Activated CD4-positive, alpha-beta memory T cell treated with anti-CD3 and anti-CD28 coated beads for 36 hours (primary cell): Measurements from ENCODE around the gene LNX1. TPM values are rescaled to one million over a fixed set of nuclear protein-coding genes. Genes with fewer than 3 reads are reported as not detected.

Experiments used
- CTCF ChIA-PET: fragments of 350-600 bp; sonication (Branson Sonifier 250); formaldehyde crosslinking; loops from one replicate; lab custom pipeline; 2021; ENCODE audit warnings: antibody characterized with exemption, inconsistent platforms; lab: Charles Lee
- POLR2A ChIA-PET: fragments of 350-600 bp; sonication (Branson Sonifier 250); formaldehyde crosslinking; loops from one replicate; lab custom pipeline; 2021; ENCODE audit warnings: antibody characterized with exemption; lab: Charles Lee
- DNase-seq: peaks from one replicate; pipeline ENCODE4 v3.0.0-alpha.2; 2020
- H3K27ac Mint-ChIP-seq: one replicate; pipeline ENCODE4 v1.8.0; 2021; ENCODE audit warnings: mixed read lengths
- H3K27me3 Mint-ChIP-seq: one replicate; pipeline ENCODE4 v1.8.0; 2021; ENCODE audit warnings: mixed read lengths
- H3K36me3 Mint-ChIP-seq: one replicate; pipeline ENCODE4 v1.8.0; 2021; ENCODE audit warnings: mixed read lengths
- H3K4me1 Mint-ChIP-seq: one replicate; pipeline ENCODE4 v1.8.0; 2021; ENCODE audit warnings: low read depth, mixed read lengths
- H3K4me3 Mint-ChIP-seq: one replicate; pipeline ENCODE4 v1.8.0; 2021; ENCODE audit warnings: mild to moderate bottlenecking, mixed read lengths
- H3K9me3 Mint-ChIP-seq: one replicate; pipeline ENCODE4 v1.8.0; 2021; ENCODE audit warnings: mixed read lengths
- intact Hi-C: fragments of 100-400 bp; cut with micrococcal nuclease; formaldehyde crosslinking; loops from one replicate; pipeline ENCODE4 v1.15.1; 2023
- total RNA-seq, 2 experiments: library from RNA; stranded (reverse); gene quantifications; one replicate each; pipeline ENCODE4 v1.2.3, GENCODE V29; 2021

Gene LNX1
- total RNA-seq, 2 experiments from 2014 or later, result not detected

DNA sequence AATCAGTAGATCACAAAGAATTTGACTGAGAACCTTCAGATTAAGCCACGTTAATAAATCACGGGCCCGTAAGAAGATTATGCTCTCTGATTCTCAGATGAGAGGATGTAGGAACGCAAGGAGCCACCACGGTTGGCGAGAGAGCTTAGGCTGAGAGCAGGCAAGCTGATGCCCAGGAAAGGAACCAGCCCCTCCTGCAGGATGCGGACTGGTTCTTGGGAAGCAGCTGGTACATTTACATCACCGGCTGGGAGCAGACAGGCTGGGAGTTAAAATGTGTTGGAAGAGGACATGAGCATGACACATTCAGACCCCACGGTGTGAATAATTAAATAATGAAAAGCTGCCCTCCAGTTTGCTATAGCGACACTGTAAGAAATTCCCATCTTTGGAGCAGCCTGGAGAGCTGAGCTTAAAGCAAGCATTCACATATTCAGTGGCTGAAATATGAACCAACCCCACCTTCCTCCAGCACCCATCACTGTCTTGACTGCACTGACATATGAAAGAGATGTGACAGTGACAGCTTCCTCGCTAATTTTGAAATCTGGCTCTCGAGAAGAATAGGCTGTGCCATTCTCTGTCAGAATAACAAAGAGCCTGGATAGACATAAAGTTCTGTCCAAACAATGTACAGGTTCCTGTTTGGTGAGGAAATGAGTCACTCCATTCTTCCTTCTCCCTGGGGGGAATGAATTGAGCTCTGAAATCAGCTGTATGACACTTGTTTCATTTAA, 33.1 kb downstream of the LNX1 start:
- H3K27me3 Mint-ChIP-seq, result no peaks in the 10 kb centered on the region
- H3K36me3 Mint-ChIP-seq, result no peaks in the 10 kb centered on the region
- no peak for DNase-seq
- H3K27ac Mint-ChIP-seq, result no peak overlapping the region
- ChIA-PET POLR2A (no interaction called here), CTCF (no interaction called here)
- intact Hi-C loops, result no loop called here
- no peaks in the 10 kb centered on the region for H3K9me3 Mint-ChIP-seq
- no peak overlapping the region for H3K4me3 Mint-ChIP-seq
- H3K4me1 Mint-ChIP-seq, result no peaks in the 10 kb centered on the region

DNA sequence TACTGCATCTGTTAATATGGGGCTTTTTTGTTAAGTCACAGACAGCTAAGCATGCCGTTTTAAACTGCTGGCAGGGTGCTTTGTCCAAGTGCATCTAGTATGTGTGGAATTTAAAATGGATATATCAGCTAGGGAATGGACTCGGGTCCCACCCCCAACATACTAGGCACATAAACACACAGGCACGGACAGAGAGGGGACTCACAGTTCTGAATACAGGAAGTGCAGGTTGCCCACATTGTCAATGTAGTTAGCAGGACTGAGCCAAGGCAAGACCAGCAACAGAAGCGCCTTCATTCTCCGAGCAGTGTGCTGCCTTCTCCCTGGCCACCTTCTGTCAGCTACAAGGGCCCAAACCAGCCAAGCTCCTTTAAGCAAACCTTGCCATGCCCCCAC, 33.6 kb downstream of the LNX1 start:
- ChIA-PET CTCF (no interaction called here), POLR2A (no interaction called here)
- intact Hi-C loops, result no loop called here

DNA sequence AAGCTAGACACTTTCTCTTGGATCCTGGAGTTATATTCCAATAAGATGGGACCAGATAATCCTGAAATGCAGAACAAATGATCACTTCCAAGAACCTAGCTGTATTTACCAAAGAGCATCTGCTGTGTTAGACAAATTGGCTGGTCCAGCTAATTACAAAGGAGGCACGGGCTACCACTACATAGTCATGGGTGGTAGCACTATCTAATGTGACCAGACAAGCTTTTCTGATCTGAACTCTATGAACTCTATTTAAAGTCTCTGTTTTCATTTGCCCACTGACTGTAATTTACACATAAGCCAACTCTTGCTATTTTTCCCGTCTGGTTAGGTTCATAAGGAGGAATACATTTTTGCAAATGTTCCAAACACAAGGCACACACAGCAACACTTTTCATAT, 34.6 kb downstream of the LNX1 start:
- intact Hi-C loops, result no loop called here
- Mint-ChIP-seq H3K4me3 (no peak overlapping the region), H3K4me1 (no peaks in the 10 kb centered on the region), H3K27ac (no peak overlapping the region), H3K27me3 (no peaks in the 10 kb centered on the region), H3K36me3 (no peaks in the 10 kb centered on the region), H3K9me3 (no peaks in the 10 kb centered on the region)
- CTCF ChIA-PET, result no interaction called here
- POLR2A ChIA-PET, result no interaction called here
- DNase-seq, result no peak

More for the DNA sequence above, 33.6 kb downstream of the LNX1 start:
- DNase-seq, result no peak
- Mint-ChIP-seq H3K27me3 (no peaks in the 10 kb centered on the region), H3K4me1 (no peaks in the 10 kb centered on the region), H3K4me3 (no peak overlapping the region), H3K27ac (no peak overlapping the region), H3K36me3 (no peaks in the 10 kb centered on the region), H3K9me3 (no peaks in the 10 kb centered on the region)

DNA sequence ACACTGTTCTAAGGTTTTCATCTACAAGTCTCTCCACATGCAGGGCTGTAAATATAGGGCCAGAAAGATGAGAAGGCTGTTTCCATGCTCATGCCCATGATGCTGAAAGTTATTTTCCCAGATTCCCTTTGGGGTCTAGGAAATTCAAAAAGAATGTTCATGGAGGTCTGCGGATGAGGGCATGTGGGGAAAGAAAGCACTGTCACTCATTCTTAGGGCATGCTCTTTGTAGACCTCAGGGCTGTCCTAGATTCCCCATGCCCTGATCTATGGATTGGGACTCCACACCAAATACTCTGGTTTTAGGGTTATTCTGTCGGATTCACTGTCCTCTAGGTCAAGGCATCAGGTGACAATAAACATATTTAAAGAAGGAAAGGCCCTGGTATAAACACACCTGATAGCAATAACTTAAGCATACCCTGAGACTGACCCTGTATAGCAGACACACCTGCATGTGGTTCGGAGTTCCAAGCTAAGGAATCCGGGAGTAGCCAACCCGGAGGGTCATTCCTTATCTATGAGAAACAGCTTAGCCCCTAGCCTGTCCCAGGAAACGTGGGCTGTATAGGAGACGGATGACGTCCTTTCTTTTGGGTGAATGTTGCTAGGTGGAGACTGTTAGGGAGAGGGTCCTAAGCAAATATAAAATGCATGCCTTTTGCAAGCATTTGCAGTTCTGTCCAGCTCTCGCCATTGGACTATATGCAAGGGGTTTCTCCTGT, 37.6 kb downstream of the LNX1 start:
- H3K4me3 Mint-ChIP-seq, result no peak overlapping the region
- no peaks in the 10 kb centered on the region for H3K4me1 Mint-ChIP-seq
- no peak for DNase-seq
- peaks cover 3% of the 10 kb centered on the region for H3K9me3 Mint-ChIP-seq
- CTCF ChIA-PET, result no interaction called here
- no peak overlapping the region for H3K27ac Mint-ChIP-seq
- no peaks in the 10 kb centered on the region for H3K36me3 Mint-ChIP-seq
- POLR2A ChIA-PET, result no interaction called here
- H3K27me3 Mint-ChIP-seq, result no peaks in the 10 kb centered on the region
- intact Hi-C loops, result no loop called here

DNA sequence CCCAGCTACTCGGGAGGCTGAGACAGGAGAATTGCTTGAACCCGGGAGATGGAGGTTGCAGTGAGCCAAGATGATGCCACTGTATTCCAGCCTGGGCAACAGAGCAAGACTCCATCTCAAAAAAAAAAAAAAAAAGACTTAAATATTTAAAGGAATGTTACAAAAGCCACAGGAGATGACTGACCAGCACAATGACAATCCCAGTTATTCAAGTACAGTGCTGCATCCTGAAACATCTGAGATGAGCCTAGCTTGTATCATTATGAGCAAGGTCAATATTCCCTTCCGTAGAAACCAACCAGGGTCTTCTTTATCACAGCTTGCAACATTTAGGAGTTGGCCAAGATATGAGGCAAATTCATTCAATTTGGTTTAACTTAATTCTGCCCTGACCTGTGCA, 38.6 kb downstream of the LNX1 start:
- Mint-ChIP-seq H3K9me3 (peaks cover 7% of the 10 kb centered on the region), H3K4me1 (no peaks in the 10 kb centered on the region), H3K27ac (no peak overlapping the region), H3K4me3 (no peak overlapping the region), H3K27me3 (no peaks in the 10 kb centered on the region), H3K36me3 (no peaks in the 10 kb centered on the region)
- no peak for DNase-seq
- intact Hi-C loops, result no loop called here
- ChIA-PET POLR2A (no interaction called here), CTCF (interaction anchor here (0.7 kb wide), 1 partner anchor 767 kb away, joined by 3 read pairs; no protein-coding TSS in a partner anchor)

DNA sequence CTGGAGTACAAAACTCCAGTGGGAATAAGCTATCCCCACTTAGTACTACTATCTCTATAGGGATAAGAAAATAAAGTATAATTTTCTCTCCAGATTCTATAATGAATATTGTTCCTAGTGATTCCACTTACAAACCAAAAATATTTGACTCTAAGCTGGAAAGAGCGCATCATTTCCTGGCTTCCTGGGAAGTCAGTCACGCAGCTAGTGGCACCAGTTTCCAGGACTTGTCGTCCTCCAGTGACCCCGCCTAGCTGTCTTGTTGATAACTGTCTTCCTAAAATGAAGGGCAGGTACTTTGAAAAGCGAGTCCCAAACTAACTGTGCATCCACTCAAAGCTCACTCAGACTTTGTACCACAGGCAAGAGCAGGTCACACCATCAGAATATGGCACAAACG, 39.3 kb downstream of the LNX1 start:
- intact Hi-C loops, result no loop called here
- Mint-ChIP-seq H3K9me3 (peaks cover 7% of the 10 kb centered on the region), H3K4me3 (no peak overlapping the region), H3K4me1 (no peaks in the 10 kb centered on the region), H3K27ac (no peak overlapping the region), H3K36me3 (no peaks in the 10 kb centered on the region), H3K27me3 (peaks cover 6% of the 10 kb centered on the region)
- DNase-seq, result no peak
- ChIA-PET CTCF (no interaction called here), POLR2A (no interaction called here)

DNA sequence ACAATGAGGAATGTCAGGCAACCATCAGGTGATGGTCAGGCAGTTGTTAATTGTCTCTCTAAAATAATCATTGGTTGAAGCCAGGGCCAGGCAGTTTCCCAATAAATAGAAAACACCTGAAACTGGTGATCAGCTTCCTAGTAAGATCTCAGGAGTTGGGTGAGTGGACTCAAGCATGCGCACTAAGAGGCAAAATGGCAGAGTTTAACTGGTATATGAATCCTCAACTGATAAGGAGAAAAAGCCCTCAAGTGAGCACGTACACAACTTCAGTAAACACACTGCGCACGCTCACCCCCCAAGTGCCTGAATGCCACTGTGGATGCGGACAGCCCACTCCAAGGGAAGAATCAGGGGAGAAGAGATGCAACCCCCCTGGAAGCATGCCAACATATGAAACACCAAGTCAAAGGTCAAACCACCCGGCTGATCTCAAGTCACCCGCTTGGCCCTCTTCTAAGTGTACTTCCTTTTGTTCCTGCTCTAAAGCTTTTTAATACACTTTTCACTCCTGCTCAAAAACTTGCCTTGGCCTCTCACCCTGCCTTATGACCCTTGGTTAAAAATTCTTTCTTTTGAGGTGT, 39.9 kb downstream of the LNX1 start:
- Mint-ChIP-seq H3K27ac (no peak overlapping the region), H3K9me3 (peaks cover 7% of the 10 kb centered on the region), H3K4me3 (no peak overlapping the region), H3K4me1 (no peaks in the 10 kb centered on the region), H3K27me3 (peaks cover 7% of the 10 kb centered on the region), H3K36me3 (no peaks in the 10 kb centered on the region)
- intact Hi-C loops, result no loop called here
- ChIA-PET CTCF (no interaction called here), POLR2A (no interaction called here)
- no peak for DNase-seq

DNA sequence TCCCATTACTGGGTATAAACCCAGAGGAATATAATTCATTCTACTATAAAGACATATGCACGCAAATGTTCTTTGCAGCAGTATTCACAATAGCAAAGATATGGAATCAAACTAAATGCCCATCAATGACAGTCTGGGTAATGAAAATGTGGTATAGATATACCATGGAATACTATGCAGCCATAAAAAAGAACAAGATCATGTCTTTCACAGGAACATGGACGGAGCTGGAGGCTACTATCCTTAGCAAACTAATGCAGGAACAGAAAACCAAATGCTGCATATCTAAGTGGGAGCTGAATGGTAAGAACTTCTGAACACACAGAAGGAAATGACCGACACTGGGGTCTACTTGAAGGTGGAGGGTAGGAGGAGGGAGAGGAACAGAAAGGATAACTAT, 42.6 kb downstream of the LNX1 start:
- POLR2A ChIA-PET, result no interaction called here
- DNase-seq, result no peak
- Mint-ChIP-seq H3K36me3 (no peaks in the 10 kb centered on the region), H3K27ac (no peak overlapping the region), H3K4me3 (no peak overlapping the region), H3K27me3 (peaks cover 7% of the 10 kb centered on the region), H3K9me3 (peaks cover 7% of the 10 kb centered on the region), H3K4me1 (no peaks in the 10 kb centered on the region)
- CTCF ChIA-PET, result no interaction called here
- intact Hi-C loops, result no loop called here

DNA sequence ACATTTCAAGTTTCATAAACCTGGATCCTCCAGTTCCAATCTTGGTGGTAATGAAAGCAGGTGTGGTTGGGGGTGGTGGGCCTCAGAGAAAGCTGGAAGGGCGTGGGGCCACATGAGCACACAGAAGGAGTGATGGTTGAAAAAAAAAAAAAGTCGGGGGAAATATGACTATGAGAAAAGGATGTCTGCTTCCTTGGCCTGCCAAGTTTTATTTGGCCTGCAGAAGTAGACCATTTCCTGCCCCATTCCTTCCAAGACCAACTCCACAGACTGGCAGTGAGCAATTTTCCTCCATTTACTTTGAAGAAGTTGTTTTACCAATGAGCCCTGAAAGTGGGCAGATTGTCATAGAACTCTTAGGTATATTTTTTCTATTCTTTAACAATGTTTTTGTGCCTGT, 43.3 kb downstream of the LNX1 start:
- Mint-ChIP-seq H3K27me3 (peaks cover 7% of the 10 kb centered on the region), H3K9me3 (peaks cover 7% of the 10 kb centered on the region), H3K36me3 (no peaks in the 10 kb centered on the region), H3K27ac (no peak overlapping the region), H3K4me1 (no peaks in the 10 kb centered on the region), H3K4me3 (no peak overlapping the region)
- CTCF ChIA-PET, result no interaction called here
- intact Hi-C loops, result no loop called here
- POLR2A ChIA-PET, result no interaction called here
- DNase-seq, result no peak

DNA sequence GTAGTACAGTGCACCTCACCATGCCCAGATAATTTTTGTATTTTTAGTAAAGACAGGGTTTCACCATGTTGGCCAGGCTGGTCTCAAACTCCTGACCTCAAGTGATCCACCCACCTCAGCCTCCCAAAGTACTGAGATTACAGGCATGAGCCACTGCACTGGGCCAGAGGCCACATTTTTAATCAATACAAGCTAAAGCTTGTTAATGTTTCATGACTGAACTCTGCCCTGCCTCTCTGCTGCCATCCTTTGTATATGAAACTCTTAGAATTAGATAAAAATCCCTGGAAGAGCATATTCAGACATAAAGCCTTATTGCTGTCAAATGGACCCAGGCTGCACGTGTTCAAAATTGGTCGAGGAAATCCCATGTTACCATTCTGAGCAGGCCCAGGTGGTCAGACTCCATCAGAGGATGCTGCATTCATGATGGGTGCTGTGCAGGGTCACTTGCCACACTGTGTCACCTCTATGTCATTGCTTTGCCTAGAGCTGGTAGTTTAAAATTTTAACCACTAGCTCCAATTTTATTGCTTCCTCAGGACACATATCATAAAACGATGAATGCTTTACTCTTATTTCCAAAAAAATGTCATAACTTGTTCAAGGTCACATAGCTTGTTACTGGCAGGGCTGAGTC, 45.2 kb downstream of the LNX1 start:
- H3K9me3 Mint-ChIP-seq, result peaks cover 7% of the 10 kb centered on the region

DNA sequence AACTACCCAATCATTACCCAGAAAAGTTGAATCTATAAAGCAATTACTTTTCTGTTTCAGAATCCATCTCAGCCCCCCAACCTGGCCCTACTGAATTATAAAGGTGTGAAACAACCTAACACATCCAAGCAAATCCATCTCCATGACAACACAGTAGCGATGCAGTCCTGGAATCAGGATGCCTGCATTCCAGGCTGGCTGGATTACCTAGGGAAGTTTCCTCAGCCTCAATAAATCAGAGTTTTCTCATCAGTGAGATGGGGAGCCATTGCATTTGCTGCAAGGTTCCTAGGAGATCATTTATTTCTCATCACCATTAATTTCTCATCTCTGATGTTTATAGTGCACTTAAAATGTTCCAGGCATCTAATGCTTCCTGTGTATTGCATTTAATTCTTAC, 46.0 kb downstream of the LNX1 start:
- Mint-ChIP-seq H3K36me3 (no peaks in the 10 kb centered on the region), H3K27me3 (peaks cover 7% of the 10 kb centered on the region), H3K4me1 (no peaks in the 10 kb centered on the region), H3K4me3 (no peak overlapping the region), H3K27ac (no peak overlapping the region), H3K9me3 (peaks cover 7% of the 10 kb centered on the region)
- no peak for DNase-seq
- POLR2A ChIA-PET, result no interaction called here
- intact Hi-C loops, result no loop called here
- CTCF ChIA-PET, result no interaction called here

More for the DNA sequence above, 45.2 kb downstream of the LNX1 start:
- Mint-ChIP-seq H3K4me1 (no peaks in the 10 kb centered on the region), H3K27me3 (peaks cover 7% of the 10 kb centered on the region), H3K27ac (no peak overlapping the region), H3K36me3 (no peaks in the 10 kb centered on the region), H3K4me3 (no peak overlapping the region)
- no peak for DNase-seq
- intact Hi-C loops, result no loop called here
- POLR2A ChIA-PET, result no interaction called here
- CTCF ChIA-PET, result no interaction called here

DNA sequence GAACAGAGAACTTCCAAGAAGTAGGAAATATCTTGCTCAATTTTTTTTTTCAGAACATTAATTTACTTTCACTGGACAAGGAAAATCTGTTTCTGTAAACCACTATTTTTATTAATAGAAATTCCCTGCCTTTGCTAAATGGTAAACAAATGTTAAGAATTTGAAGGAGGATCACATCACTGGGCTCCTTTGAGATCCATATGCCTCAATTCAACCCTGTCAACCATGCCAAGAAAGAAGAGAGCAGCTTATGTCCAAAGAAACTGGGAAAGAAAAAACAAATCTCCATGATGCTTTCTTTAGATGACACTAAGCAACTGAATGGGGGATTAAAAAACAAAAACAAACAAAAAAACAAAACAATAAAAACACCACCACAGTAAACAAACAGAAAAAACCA, 47.7 kb downstream of the LNX1 start:
- no peaks in the 10 kb centered on the region for H3K4me1 Mint-ChIP-seq
- intact Hi-C loops, result no loop called here
- DNase-seq, result no peak

More for the DNA sequence above, 47.7 kb downstream of the LNX1 start:
- H3K4me3 Mint-ChIP-seq, result no peak overlapping the region
- H3K9me3 Mint-ChIP-seq, result peaks cover 3% of the 10 kb centered on the region
- no peak overlapping the region for H3K27ac Mint-ChIP-seq
- ChIA-PET CTCF (no interaction called here), POLR2A (no interaction called here)
- peaks cover 7% of the 10 kb centered on the region for H3K27me3 Mint-ChIP-seq
- no peaks in the 10 kb centered on the region for H3K36me3 Mint-ChIP-seq
